Keratinocyte (primary cell): ENCODE measurements around the gene NRG3. TPM values are rescaled to one million over a fixed set of nuclear protein-coding genes. Genes with fewer than 3 reads are reported as not detected.

ENCODE experiments used
- DNase-seq: peaks from one replicate; pipeline ENCODE4 v3.0.0-alpha.2; 2011; ENCODE audit warnings: low read depth, missing footprints, low spot score
- FAIRE-seq: peaks from 2 replicates; lab custom pipeline; 2011; peaks lifted over from hg19 to GRCh38; lab: Jason Lieb, UNC
- H2AFZ ChIP-seq: 2 replicates; pipeline ENCODE4 v1.6.0; 2012; ENCODE audit warnings: low read length, control low read depth, inconsistent platforms; ENCODE audit not compliant: control insufficient read depth
- H3K27ac ChIP-seq: 2 replicates; pipeline ENCODE4 v1.5.1; 2011; ENCODE audit warnings: low read length; ENCODE audit not compliant: control insufficient read depth, insufficient read depth
- H3K27me3 ChIP-seq: 3 replicates; pipeline ENCODE4 v1.6.0; 2011; ENCODE audit warnings: low read length; ENCODE audit not compliant: control insufficient read depth, insufficient read depth; ENCODE audit errors: extremely low read depth
- H3K36me3 ChIP-seq, 2 experiments: 2 replicates in 1 of 2; 3 replicates in 1 of 2; pipeline ENCODE4 v1.5.1; 2011; ENCODE audit warnings: low read length in 2 of 2, mild to moderate bottlenecking in 1 of 2; ENCODE audit not compliant: control insufficient read depth in 2 of 2, insufficient read depth in 2 of 2; ENCODE audit errors: extremely low read depth in 1 of 2
- H3K4me1 ChIP-seq: 3 replicates; pipeline ENCODE4 v1.5.1; 2011; ENCODE audit warnings: low read length; ENCODE audit not compliant: control insufficient read depth, insufficient read depth; ENCODE audit errors: extremely low read depth
- H3K4me2 ChIP-seq: 3 replicates; pipeline ENCODE4 v1.6.0; 2011; ENCODE audit warnings: low read depth, low read length; ENCODE audit not compliant: control insufficient read depth, insufficient read depth; ENCODE audit errors: extremely low read depth
- H3K4me3 ChIP-seq, 3 experiments: fragments of 200-600 bp in 1 of 3; sonication (generic) in 1 of 3; 2 replicates in 2 of 3; 3 replicates in 1 of 3; pipeline ENCODE4 v1.5.1; 2011 to 2016; ENCODE audit warnings: low read length in 3 of 3, mild to moderate bottlenecking in 3 of 3, control low read depth in 2 of 3, inconsistent platforms in 1 of 3, low read depth in 1 of 3, mixed read lengths in 1 of 3, mixed run types in 1 of 3, moderate library complexity in 1 of 3; ENCODE audit not compliant: control insufficient read depth in 2 of 3, insufficient read depth in 2 of 3; ENCODE audit errors: extremely low read depth in 1 of 3
- H3K79me2 ChIP-seq: 2 replicates; pipeline ENCODE4 v1.6.0; 2012; ENCODE audit warnings: low read length; ENCODE audit not compliant: control insufficient read depth, insufficient read depth
- H3K9ac ChIP-seq: 3 replicates; pipeline ENCODE4 v1.6.0; 2011; ENCODE audit warnings: low read length; ENCODE audit not compliant: control insufficient read depth, insufficient read depth; ENCODE audit errors: extremely low read depth
- H3K9me1 ChIP-seq: 3 replicates; pipeline ENCODE4 v1.6.0; 2011; ENCODE audit warnings: low read length; ENCODE audit not compliant: control insufficient read depth, insufficient read depth; ENCODE audit errors: extremely low read depth
- H3K9me3 ChIP-seq: 2 replicates; pipeline ENCODE4 v1.5.1; 2012; ENCODE audit warnings: low read depth, low read length; ENCODE audit not compliant: control insufficient read depth
- H4K20me1 ChIP-seq: 3 replicates; pipeline ENCODE4 v1.6.0; 2011; ENCODE audit warnings: low read length; ENCODE audit not compliant: control insufficient read depth, insufficient read depth; ENCODE audit errors: extremely low read depth
- EZH2 ChIP-seq: IDR thresholded peaks from one replicate; pipeline ENCODE4 v1.6.1; 2012; ENCODE audit warnings: inconsistent platforms, mild to moderate bottlenecking, low read length, moderate library complexity
- dilution Hi-C: fragments of 300-500 bp; cut with MboI; formaldehyde crosslinking; loops from one replicate; pipeline ENCODE4 v1.7.0; 2020; ENCODE audit warnings: low sequenced_read_pairs; ENCODE audit not compliant: extremely low pct_ligation_motif_present
- polyA plus RNA-seq, 5 experiments: library from polyadenylated mRNA; depleted of rRNA in 3 of 5; stranded (reverse) in 3 of 5; stranded (forward) in 1 of 5; unstranded in 1 of 5; fragments of >200 nt; gene quantifications; 1 replicate in 1 of 5; 2 replicates in 3 of 5; 3 replicates in 1 of 5; pipeline versions ENCODE4 v1.2.1 to v1.2.3, GENCODE V29; 2011 to 2012; ENCODE audit warnings: missing spikeins in 2 of 5, low read depth in 1 of 5, low replicate concordance in 1 of 5
- TF ChIP-seq, protein P1 (sequence below), 3 experiments: IDR thresholded peaks in 1 of 3; conservative IDR thresholded peaks in 1 of 3; optimal IDR thresholded peaks in 1 of 3; 2 replicates in 2 of 3; 3 replicates in 1 of 3; pipeline versions ENCODE3 to v1.5.1; 2011; ENCODE audit warnings: low read length in 3 of 3, mild to moderate bottlenecking in 3 of 3, moderate library complexity in 2 of 3, control low read depth in 1 of 3, inconsistent platforms in 1 of 3; ENCODE audit not compliant: insufficient read depth in 2 of 3; ENCODE audit errors: extremely low read depth in 1 of 3

Gene NRG3
- polyA plus RNA-seq, 1 donor (not counting 4 experiments of a cell fraction or from before 2014, with no cell fraction given): not detected

DNA sequence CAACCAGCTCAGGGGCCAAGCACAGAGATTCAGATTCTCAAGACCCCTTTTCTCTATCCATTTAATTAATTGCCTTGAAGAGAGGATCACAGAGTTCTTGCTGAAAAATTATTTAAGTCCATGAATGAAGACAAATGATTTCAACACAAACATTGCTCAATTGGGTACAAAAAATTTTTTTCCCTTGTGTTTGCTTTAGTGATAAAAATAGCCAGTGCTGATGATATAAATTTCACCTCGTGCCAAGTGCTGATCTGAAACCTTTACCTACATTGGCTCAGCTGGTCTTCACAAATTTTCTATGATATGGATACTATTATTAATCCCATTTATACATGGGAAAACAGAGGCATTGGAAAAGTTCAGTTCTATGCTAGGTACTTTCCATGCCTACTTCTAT is 377.1 kb downstream of the NRG3 start:
- Histone ChIP-seq H3K27ac (no peak overlapping the region), H4K20me1 (no peaks in the 10 kb centered on the region), H3K4me3 (no peak overlapping the region), H2AFZ (no peak overlapping the region), H3K9me3 (no peaks in the 10 kb centered on the region), H3K9me1 (no peaks in the 10 kb centered on the region), H3K36me3 (no peaks in the 10 kb centered on the region), H3K79me2 (no peaks in the 10 kb centered on the region), H3K4me1 (no peaks in the 10 kb centered on the region), H3K9ac (no peak overlapping the region), H3K27me3 (no peaks in the 10 kb centered on the region), H3K4me2 (no peak overlapping the region)
- FAIRE-seq (no peak), DNase-seq (no peak)
- dilution Hi-C loops: no loop called here
- TF ChIP-seq EZH2: no peak
- TF ChIP-seq, protein P1, sequence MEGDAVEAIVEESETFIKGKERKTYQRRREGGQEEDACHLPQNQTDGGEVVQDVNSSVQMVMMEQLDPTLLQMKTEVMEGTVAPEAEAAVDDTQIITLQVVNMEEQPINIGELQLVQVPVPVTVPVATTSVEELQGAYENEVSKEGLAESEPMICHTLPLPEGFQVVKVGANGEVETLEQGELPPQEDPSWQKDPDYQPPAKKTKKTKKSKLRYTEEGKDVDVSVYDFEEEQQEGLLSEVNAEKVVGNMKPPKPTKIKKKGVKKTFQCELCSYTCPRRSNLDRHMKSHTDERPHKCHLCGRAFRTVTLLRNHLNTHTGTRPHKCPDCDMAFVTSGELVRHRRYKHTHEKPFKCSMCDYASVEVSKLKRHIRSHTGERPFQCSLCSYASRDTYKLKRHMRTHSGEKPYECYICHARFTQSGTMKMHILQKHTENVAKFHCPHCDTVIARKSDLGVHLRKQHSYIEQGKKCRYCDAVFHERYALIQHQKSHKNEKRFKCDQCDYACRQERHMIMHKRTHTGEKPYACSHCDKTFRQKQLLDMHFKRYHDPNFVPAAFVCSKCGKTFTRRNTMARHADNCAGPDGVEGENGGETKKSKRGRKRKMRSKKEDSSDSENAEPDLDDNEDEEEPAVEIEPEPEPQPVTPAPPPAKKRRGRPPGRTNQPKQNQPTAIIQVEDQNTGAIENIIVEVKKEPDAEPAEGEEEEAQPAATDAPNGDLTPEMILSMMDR (optimal IDR thresholded peaks at IDR 0.05 in 1 of 3, IDR thresholded peaks at IDR 0.05 in 1 of 3, conservative IDR thresholded peaks at IDR 0.05 in 1 of 3; ENCODE audit: extremely low read depth in 1 of 3, insufficient read depth in 2 of 3, low read length in 3 of 3): no peak

DNA sequence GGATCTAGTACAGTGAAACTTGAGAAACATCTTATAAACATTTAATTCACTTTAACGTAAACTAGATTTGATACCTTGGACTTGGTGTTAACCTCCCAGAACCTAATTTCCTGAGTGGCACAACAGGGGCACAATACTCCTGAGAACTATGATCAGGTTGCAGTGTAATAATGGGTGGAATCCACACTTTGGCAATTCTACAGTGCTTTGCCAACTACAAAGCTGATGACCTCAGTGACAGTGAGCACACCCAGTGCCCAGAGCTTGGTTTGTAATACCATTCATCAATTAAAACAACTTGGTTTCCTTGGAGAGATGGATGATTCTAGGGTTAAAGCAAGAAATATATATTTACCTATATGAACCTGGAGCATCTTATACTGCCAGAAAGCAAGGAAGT is 379.2 kb downstream of the NRG3 start:
- Histone ChIP-seq H2AFZ (no peak overlapping the region), H3K27me3 (no peaks in the 10 kb centered on the region), H3K79me2 (no peaks in the 10 kb centered on the region), H3K4me1 (no peaks in the 10 kb centered on the region), H3K4me3 (no peak overlapping the region), H3K36me3 (no peaks in the 10 kb centered on the region), H3K27ac (no peak overlapping the region), H3K9me3 (no peaks in the 10 kb centered on the region), H3K4me2 (no peak overlapping the region), H3K9me1 (no peaks in the 10 kb centered on the region), H3K9ac (no peak overlapping the region), H4K20me1 (no peaks in the 10 kb centered on the region)
- no peak for FAIRE-seq
- no peak for DNase-seq
- dilution Hi-C loops: no loop called here
- TF ChIP-seq, protein P1 (optimal IDR thresholded peaks at IDR 0.05 in 1 of 3, IDR thresholded peaks at IDR 0.05 in 1 of 3, conservative IDR thresholded peaks at IDR 0.05 in 1 of 3; ENCODE audit: extremely low read depth in 1 of 3, insufficient read depth in 2 of 3, low read length in 3 of 3): no peak
- TF ChIP-seq EZH2: no peak
